SK-N-SH treated with all-trans-retinoic acid at 6 μM for 48 hours (cell line): ENCODE data around the gene MLANA.

ENCODE experiments used
- ZNF70 ChIP-seq: fragments of 450-650 bp; formaldehyde crosslinking; IDR thresholded peaks from 2 replicates; pipeline ENCODE4 v1.5.0; 2020; ENCODE audit warnings: mild to moderate bottlenecking, moderate library complexity
- ZNF8 ChIP-seq: fragments of 450-650 bp; formaldehyde crosslinking; IDR thresholded peaks from 2 replicates; pipeline ENCODE4 v1.5.0; 2020; ENCODE audit warnings: mild to moderate bottlenecking, moderate library complexity
- TF ChIP-seq, protein P1 (sequence below): fragments of 250-450 bp; sonication (Bioruptor Pico); IDR thresholded peaks from 2 replicates; pipeline ENCODE4 v1.8.0; 2020; ENCODE audit warnings: mild to moderate bottlenecking, moderate library complexity, borderline replicate concordance

DNA sequence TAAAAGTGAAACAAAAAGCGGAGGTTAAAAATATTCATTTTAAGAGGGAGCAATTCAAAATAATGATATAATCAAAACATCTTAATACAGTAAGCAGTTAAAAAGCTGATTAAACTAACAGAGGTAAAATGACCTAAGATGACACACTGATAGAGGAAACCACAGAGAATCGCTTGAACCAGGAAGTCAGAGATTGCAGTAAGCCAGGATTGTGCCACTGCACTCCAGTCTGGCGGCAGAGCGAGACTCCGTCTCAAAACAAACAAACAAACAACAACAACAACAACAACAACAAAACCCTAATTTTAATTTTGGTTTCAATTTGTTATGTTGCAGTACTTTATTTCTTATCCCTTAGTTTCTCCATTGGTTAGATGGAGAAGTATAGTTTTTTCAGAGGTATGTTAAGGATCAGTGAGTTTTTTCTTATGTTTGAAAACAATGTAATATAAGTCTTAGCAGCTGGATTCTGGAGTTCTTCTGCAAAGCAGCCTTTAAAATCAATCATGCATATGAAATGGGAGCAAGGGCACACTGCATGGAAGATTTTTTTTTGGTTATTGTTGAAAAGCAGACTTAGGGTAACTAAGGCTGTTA lies 58.5 kb downstream of the MLANA start:
- no peak for TF ChIP-seq ZNF8 (CRISPR knock-in tag)
- TF ChIP-seq, protein P1, sequence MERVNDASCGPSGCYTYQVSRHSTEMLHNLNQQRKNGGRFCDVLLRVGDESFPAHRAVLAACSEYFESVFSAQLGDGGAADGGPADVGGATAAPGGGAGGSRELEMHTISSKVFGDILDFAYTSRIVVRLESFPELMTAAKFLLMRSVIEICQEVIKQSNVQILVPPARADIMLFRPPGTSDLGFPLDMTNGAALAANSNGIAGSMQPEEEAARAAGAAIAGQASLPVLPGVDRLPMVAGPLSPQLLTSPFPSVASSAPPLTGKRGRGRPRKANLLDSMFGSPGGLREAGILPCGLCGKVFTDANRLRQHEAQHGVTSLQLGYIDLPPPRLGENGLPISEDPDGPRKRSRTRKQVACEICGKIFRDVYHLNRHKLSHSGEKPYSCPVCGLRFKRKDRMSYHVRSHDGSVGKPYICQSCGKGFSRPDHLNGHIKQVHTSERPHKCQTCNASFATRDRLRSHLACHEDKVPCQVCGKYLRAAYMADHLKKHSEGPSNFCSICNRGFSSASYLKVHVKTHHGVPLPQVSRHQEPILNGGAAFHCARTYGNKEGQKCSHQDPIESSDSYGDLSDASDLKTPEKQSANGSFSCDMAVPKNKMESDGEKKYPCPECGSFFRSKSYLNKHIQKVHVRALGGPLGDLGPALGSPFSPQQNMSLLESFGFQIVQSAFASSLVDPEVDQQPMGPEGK (CRISPR knock-in tag) = no peak
- no peak for TF ChIP-seq ZNF70 (CRISPR knock-in tag)
